ENCODE results near the gene TYW1B. TPM values are rescaled to one million over a fixed set of nuclear protein-coding genes. Genes with fewer than 3 reads are reported as not detected.
"Not testable (repeated sequence)": the region's sequence is repeated elsewhere in the genome, so short reads cannot be mapped to it uniquely, and the experiment has no call there.

TYW1B gene
- 1 to 10 TPM; 2.1 to 2.8 TPM for total RNA-seq

DNA sequence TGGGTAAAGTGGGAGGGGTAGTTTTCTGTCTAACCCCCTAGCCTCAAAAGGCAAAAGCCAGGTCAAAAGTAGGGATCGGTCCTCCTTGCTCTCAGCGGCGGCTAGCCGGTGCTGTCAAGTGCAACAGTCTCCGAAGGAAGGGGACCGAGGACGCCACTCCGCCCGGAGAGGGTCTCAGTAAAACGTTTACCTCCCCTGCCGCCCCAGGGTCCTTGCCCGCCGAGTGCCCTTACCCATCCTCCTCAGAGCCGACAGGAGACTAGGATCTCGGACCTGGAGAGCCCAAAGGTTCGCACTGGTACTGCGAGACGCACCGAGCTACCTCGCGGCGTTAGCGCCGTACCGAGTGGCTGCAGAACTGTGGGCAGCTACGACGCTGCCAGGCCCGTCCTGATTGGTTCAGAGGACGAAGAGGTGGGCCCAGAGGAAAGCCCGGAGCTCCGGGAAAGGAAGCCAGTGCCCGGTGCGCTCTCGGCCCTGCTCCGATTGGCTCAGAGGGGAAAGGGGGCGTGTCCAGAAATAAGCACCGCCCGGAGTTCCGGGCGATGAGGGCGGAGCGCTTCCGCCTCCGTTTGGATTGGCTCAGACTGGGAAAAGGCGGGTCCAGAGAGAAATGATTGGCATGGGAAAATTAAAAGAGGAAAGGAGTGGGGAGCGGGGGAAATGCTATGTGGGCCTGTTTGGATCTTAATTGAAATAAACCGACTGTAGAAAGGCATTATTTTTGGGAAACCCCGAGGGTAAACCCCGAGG lies at the start of gene TYW1B:
TSS of gene TYW1B (minus strand) at position 362 of the 753 bp plus-strand sequence. CDS start at position 237, 125 bp downstream.
- not testable (repeated sequence) for H3K9me3 Mint-ChIP-seq
- H3K36me3 Mint-ChIP-seq = peaks cover 17 to 25% of the 10 kb centered on the region in 2 donors
- DNase-seq (ENCODE audit: low spot score in 2 of 2) (peak; percentile 98 to 99), ATAC-seq (peak; percentile 93 to 94)
- H3K27ac Mint-ChIP-seq = peak within 1 kb of the TSS; percentile 90 to 93

DNA sequence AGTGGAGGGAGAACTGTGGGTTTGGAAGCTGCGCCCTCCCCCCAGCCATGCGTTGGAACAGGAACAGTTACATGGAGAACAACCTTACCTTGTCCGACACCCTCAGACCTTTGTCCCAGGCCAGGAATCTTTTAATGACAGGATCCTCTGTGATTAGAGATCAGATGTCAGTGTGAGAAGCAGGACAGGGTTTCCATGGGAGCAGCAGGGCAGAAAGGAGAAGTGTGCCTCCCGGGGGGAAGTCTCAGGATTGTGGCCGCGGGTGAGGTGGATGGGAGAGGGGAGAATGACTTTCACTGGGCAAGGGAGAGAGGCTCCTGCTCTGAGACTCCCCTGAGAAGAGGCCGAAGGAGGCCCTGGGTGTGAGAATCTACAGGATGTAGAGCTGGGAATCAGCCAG lies 39.6 kb upstream of the TYW1B start:
- not testable (repeated sequence) for H3K36me3 Mint-ChIP-seq; H3K27ac Mint-ChIP-seq; DNase-seq (ENCODE audit: low spot score in 2 of 2); ATAC-seq; H3K9me3 Mint-ChIP-seq

DNA sequence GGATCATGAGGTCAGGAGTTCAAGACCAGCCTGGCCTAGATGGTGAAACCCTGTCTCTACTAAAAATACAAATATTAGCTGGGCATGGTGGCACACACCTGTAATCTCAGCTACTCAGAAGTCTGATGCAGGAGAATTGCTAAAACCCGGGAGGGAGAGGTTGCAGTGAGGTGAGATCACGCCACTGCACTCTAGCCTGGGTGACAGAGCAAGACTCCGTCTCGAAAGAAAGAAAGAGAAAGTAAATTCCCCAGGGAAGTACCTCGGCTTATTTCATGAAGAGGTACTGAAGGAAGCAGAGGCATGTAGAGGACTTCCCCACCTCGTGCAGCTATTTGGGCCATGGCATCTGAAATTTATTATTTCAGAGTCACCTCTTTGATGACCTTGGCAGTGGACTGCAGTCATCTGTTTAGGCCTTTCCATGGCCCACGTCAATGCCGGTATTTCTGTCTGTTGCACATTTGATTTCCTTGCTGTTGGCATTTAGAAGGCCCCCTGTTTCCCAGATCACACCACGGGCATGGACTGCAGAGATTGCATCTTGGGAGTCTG lies 30.9 kb upstream of the TYW1B start:
- H3K9me3 Mint-ChIP-seq; DNase-seq (ENCODE audit: low spot score in 2 of 2); H3K36me3 Mint-ChIP-seq; H3K27ac Mint-ChIP-seq; ATAC-seq: not testable (repeated sequence)

GRCh38 chr7:72857925-72858324 lies 29.9 kb upstream of the TYW1B start:
- peak in 1 of 2 donors; percentile 46 for ATAC-seq
- not testable (repeated sequence) for H3K27ac Mint-ChIP-seq; DNase-seq (ENCODE audit: low spot score in 2 of 2); H3K9me3 Mint-ChIP-seq; H3K36me3 Mint-ChIP-seq

- H3K27ac Mint-ChIP-seq; H3K9me3 Mint-ChIP-seq; ATAC-seq; H3K36me3 Mint-ChIP-seq; DNase-seq (ENCODE audit: low spot score in 2 of 2): not testable (repeated sequence)
These were observed 27.3 kb upstream of the TYW1B start for GRCh38 chr7:72855261-72855660.

DNA sequence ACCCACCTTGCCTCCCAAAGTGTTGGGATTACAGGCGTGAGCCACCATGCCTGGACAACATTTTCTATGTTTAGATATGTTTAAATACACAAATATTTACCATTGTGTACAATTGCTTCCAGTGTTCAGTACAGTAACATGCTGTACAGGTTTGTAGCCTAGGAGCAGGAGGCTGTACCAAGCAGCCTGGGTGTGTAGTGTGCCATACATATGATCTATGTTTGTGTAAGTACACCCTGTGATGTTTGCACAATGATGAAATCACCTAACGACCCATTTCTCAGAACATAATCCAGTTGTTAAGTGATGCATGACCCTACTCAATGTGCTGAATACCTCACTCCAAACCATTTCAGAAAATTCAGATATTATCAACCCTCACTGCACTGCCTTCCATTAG lies 24.9 kb upstream of the TYW1B start:
- DNase-seq (ENCODE audit: low spot score in 2 of 2); H3K27ac Mint-ChIP-seq; ATAC-seq; H3K9me3 Mint-ChIP-seq; H3K36me3 Mint-ChIP-seq: not testable (repeated sequence)

- H3K27ac Mint-ChIP-seq = not testable (repeated sequence)
These were observed 22.7 kb upstream of the TYW1B start for GRCh38 chr7:72850746-72851145.

DNA sequence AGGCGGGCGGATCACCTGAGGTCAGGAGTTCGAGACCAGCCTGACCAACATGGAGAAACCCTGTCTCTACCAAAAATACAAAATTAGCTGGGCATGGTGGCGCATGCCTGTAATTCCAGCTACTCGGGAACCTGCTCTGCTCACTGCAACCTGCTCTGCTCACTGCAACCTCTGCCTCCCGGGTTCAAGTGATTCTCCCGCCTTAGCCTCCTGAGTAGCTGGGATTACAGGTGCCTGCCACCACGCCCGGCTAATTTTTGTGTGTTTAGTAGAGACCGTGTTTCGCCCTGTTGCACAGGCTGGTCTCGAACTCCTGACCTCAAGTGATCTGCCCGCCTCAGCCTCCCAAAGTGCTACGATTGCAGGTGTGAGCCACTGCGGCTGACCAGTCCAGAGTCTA lies 16.1 kb upstream of the TYW1B start:
- not testable (repeated sequence) for H3K27ac Mint-ChIP-seq; DNase-seq (ENCODE audit: low spot score in 2 of 2); ATAC-seq
- Mint-ChIP-seq H3K9me3 (peaks cover 12 to 13% of the 10 kb centered on the region in 2 donors), H3K36me3 (peaks cover 17 to 22% of the 10 kb centered on the region in 2 donors)

More at GRCh38 chr7:72850746-72851145, 22.7 kb upstream of the TYW1B start:
- not testable (repeated sequence) for ATAC-seq; DNase-seq (ENCODE audit: low spot score in 2 of 2); H3K9me3 Mint-ChIP-seq; H3K36me3 Mint-ChIP-seq

DNA sequence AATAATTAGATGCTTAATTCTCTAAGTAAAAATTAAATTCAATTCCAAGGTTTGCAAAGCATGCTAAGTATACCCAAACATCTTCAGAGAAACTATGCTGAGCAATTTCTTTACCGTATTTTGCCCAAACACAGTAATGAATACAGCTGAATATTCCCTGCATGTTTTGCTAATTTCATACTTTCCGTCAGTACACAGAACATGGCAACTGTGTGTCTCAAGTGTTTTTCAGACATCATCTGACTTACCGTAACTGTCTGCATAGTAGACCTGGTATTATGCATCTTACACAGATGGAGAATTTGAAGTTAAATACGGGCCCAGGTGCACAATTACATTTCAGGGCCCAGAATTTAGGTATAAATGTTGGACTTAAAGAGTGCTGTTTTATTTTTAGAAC lies 15.2 kb upstream of the TYW1B start:
- Mint-ChIP-seq H3K9me3 (peaks cover 12 to 13% of the 10 kb centered on the region in 2 donors), H3K36me3 (peaks cover 17 to 22% of the 10 kb centered on the region in 2 donors)
- not testable (repeated sequence) for ATAC-seq; DNase-seq (ENCODE audit: low spot score in 2 of 2); H3K27ac Mint-ChIP-seq

DNA sequence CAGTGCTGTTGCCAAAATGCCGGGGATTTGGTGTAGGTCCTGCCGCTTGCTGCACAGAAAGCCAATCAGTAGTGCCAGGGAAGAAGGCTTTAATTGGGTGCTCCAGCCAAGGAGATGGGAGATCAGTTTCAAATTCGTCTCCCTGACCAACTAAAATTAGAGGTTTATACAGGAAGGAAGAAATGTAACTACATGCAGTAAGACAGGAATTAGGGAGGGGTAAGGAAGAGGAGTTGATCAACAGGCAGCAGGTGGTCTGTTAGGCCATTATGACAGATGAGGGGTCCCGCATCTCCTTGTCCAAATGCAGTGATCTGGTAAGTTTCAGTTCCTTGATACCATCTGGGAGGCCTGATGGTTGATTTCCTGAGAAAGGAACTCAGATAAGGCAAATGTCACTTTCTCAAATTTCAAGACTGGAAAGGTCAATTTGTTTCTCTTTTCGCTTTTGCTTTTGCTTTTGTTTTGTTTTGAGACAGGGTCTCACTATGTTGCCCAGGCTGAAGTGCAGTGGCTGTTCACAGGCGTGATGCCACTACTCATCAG lies 13.0 kb upstream of the TYW1B start:
- not testable (repeated sequence) for ATAC-seq; H3K27ac Mint-ChIP-seq; DNase-seq (ENCODE audit: low spot score in 2 of 2)
- H3K36me3 Mint-ChIP-seq = peaks cover 17 to 35% of the 10 kb centered on the region in 2 donors
- peaks cover 12 to 13% of the 10 kb centered on the region in 2 donors for H3K9me3 Mint-ChIP-seq

DNA sequence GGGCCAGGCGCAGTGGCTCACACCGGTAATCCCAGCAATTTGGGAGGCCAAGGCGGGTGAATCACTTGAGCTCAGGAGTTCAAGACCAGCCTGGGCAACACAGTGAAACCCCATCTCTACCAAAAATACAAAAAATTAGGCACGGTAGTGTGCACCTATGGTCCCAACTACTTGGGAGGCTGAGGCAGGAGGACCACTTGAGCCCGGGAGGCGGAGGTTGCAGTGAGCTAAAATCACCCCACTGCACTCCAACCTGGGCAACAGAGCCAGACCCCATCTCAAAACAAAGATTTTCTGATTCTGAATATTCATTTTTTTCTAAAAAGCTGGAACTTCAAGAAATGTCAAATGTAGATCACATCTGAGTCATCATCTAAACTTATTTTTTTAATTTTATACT lies 10.3 kb upstream of the TYW1B start:
- not testable (repeated sequence) for ATAC-seq; DNase-seq (ENCODE audit: low spot score in 2 of 2); H3K27ac Mint-ChIP-seq
- peaks cover 17 to 35% of the 10 kb centered on the region in 2 donors for H3K36me3 Mint-ChIP-seq
- H3K9me3 Mint-ChIP-seq = peaks cover 12 to 13% of the 10 kb centered on the region in 2 donors

- not testable (repeated sequence) for DNase-seq (ENCODE audit: low spot score in 2 of 2)
These were observed 9.3 kb upstream of the TYW1B start for GRCh38 chr7:72837291-72837690.

GRCh38 chr7:72830567-72830966 lies 2.6 kb upstream of the TYW1B start:
- Mint-ChIP-seq H3K27ac (peak overlapping the region; percentile 93 to 97), H3K36me3 (peaks cover 17 to 25% of the 10 kb centered on the region in 2 donors)
- ATAC-seq; DNase-seq (ENCODE audit: low spot score in 2 of 2); H3K9me3 Mint-ChIP-seq: not testable (repeated sequence)

More at GRCh38 chr7:72837291-72837690, 9.3 kb upstream of the TYW1B start:
- ATAC-seq = not testable (repeated sequence)
- peaks cover 12 to 13% of the 10 kb centered on the region in 2 donors for H3K9me3 Mint-ChIP-seq
- H3K36me3 Mint-ChIP-seq = peaks cover 17 to 41% of the 10 kb centered on the region in 2 donors
- H3K27ac Mint-ChIP-seq = peak overlapping the region in 1 of 2 donors; percentile 72

GRCh38 chr7:72829687-72830354 lies 1.8 kb upstream of the TYW1B start:
- Mint-ChIP-seq H3K36me3 (peaks cover 17 to 25% of the 10 kb centered on the region in 2 donors), H3K27ac (peak overlapping the region; percentile 93 to 97)
- not testable (repeated sequence) for DNase-seq (ENCODE audit: low spot score in 2 of 2); H3K9me3 Mint-ChIP-seq
- ATAC-seq = peak; percentile 29 to 35

GRCh38 chr7:72829291-72829686 lies 1.3 kb upstream of the TYW1B start:
- DNase-seq (ENCODE audit: low spot score in 2 of 2) (peak; percentile 93 to 97), ATAC-seq (peak; percentile 62 to 64)
- not testable (repeated sequence) for H3K9me3 Mint-ChIP-seq
- H3K27ac Mint-ChIP-seq = peak overlapping the region; percentile 92 to 93
- H3K36me3 Mint-ChIP-seq = peaks cover 17 to 25% of the 10 kb centered on the region in 2 donors

Data from activated naive CD4-positive, alpha-beta T cell treated with anti-CD3 and anti-CD28 coated beads, Interleukin-2, amount 50 U/mL, for 72 hours (primary cell).